K562 (cell line): Measurements from ENCODE around the gene SLC29A2. TPM values are rescaled to one million over a fixed set of nuclear protein-coding genes. Genes with fewer than 3 reads are reported as not detected.

Experiments used
- ATAC-seq: fragments of 200-7000 bp; cut with Tn5 transposase; 3 replicates; pipeline ENCODE4 v1.9.1; 2020; ENCODE audit warnings: moderate library complexity
- BruUV-seq: library from RNA; stranded (reverse); fragments of 400-500 nt; replicated peaks from 2 replicates; lab custom pipeline; 2021; lab: Mats Ljungman, UMichigan
- CTCF ChIA-PET: fragments of 300-600 bp; formaldehyde crosslinking; extraction: SDS; loops from one replicate; lab custom pipeline; 2021; ENCODE audit warnings: low intra/inter-chr PET ratio; lab: Yijun Ruan, JAX
- POLR2A ChIA-PET: fragments of 300-600, 350-650 bp; sonication (Branson Sonifier 250); formaldehyde crosslinking; extraction: SDS; loops from one replicate; lab custom pipeline; 2021; ENCODE audit warnings: antibody characterized with exemption, inconsistent platforms; lab: Yijun Ruan, JAX
- DNase-seq, 4 experiments: peaks; one replicate each; pipeline versions ENCODE4 v3.0.0 to v3.0.0-alpha.2; 2011 to 2018; ENCODE audit warnings: low spot score in 3 of 4, mixed read lengths in 3 of 4; ENCODE audit errors: extremely low read depth in 1 of 4
- FAIRE-seq: peaks from 2 replicates; lab custom pipeline; 2011; peaks lifted over from hg19 to GRCh38; lab: Jason Lieb, UNC
- H2AFZ ChIP-seq: 2 replicates; pipeline ENCODE4 v1.6.0; 2011; ENCODE audit warnings: low read depth, low read length, control low read depth, inconsistent platforms
- H3K27ac ChIP-seq: fragments of 200-600 bp; 3 replicates; pipeline ENCODE4 v1.8.0; 2011; ENCODE audit warnings: low read depth, mild to moderate bottlenecking, control low read depth, inconsistent platforms, low read length, moderate library complexity, mixed read lengths; ENCODE audit errors: extremely low read depth
- H3K27me3 ChIP-seq, 2 experiments: fragments of 300-600 bp in 1 of 2; 2 replicates in 1 of 2; 3 replicates in 1 of 2; pipeline versions ENCODE4 v1.6.0 to v1.8.0; 2011; ENCODE audit warnings: inconsistent platforms in 2 of 2, low read length in 2 of 2, mild to moderate bottlenecking in 1 of 2, mixed read lengths in 1 of 2, moderate library complexity in 1 of 2; ENCODE audit not compliant: control insufficient read depth in 2 of 2, insufficient read depth in 2 of 2
- H3K36me3 ChIP-seq: fragments of 300-600 bp; 3 replicates; pipeline ENCODE4 v1.8.0; 2011; ENCODE audit warnings: mild to moderate bottlenecking, low read length, inconsistent platforms; ENCODE audit not compliant: control insufficient read depth, insufficient read depth
- H3K4me1 ChIP-seq, 2 experiments: fragments of 200-600 bp in 1 of 2; replicated peaks in 1 of 2; 2 replicates in 1 of 2; 3 replicates in 1 of 2; pipeline versions ENCODE4 v1.5.1 to v1.8.0; 2011; ENCODE audit warnings: inconsistent platforms in 2 of 2, low read length in 2 of 2, mild to moderate bottlenecking in 1 of 2, mixed read lengths in 1 of 2, moderate library complexity in 1 of 2; ENCODE audit not compliant: control insufficient read depth in 2 of 2, insufficient read depth in 2 of 2
- H3K4me2 ChIP-seq: 2 replicates; pipeline ENCODE4 v1.6.1; 2011; ENCODE audit warnings: low read length, control low read depth, inconsistent platforms, mixed read lengths; ENCODE audit not compliant: insufficient read depth
- H3K4me3 ChIP-seq: fragments of 200-600 bp; sonication (generic), shearing (Covaris generic); 2 replicates; pipeline ENCODE4 v1.5.1; 2016; ENCODE audit warnings: control low read depth, inconsistent platforms
- H3K79me2 ChIP-seq: fragments of 200-600 bp; 3 replicates; pipeline ENCODE4 v1.8.0; 2011; ENCODE audit warnings: low read length, inconsistent platforms; ENCODE audit not compliant: control insufficient read depth, insufficient read depth
- H3K9ac ChIP-seq, 2 experiments: 2 replicates each; pipeline versions ENCODE4 v1.6.0 to v1.6.1; 2011; ENCODE audit warnings: low read depth in 2 of 2, low read length in 2 of 2, control low read depth in 1 of 2, inconsistent platforms in 1 of 2, mild to moderate bottlenecking in 1 of 2, mixed read lengths in 1 of 2; ENCODE audit not compliant: insufficient read depth in 1 of 2
- H3K9me1 ChIP-seq: one replicate; pipeline ENCODE4 v1.6.0; 2011; ENCODE audit warnings: inconsistent platforms, mild to moderate bottlenecking, low read length, moderate library complexity; ENCODE audit not compliant: control insufficient read depth, insufficient read depth
- H3K9me3 ChIP-seq: replicated peaks from 2 replicates; pipeline ENCODE4 v1.5.1; 2011; ENCODE audit warnings: low read depth, low read length, inconsistent platforms; ENCODE audit not compliant: control insufficient read depth, insufficient read depth
- H4K20me1 ChIP-seq: replicated peaks from 2 replicates; pipeline ENCODE4 v1.6.1; 2011; ENCODE audit warnings: low read length, inconsistent platforms, mixed read lengths; ENCODE audit not compliant: control insufficient read depth, insufficient read depth
- RBFOX2 ChIP-seq: fragments of 200-400 bp; formaldehyde crosslinking; IDR thresholded peaks from 2 replicates; pipeline ENCODE4 v1.6.1; 2017; ENCODE audit warnings: low read depth, mild to moderate bottlenecking, low read length, moderate library complexity
- SNIP1 ChIP-seq: fragments of 450-650 bp; IDR thresholded peaks from 2 replicates; pipeline ENCODE4 v1.7.1; 2017; ENCODE audit warnings: low read depth, mild to moderate bottlenecking
- WGBS: fragments of 100-300 bp; shearing (Covaris generic); methylation state at CpG from one replicate; pipeline ENCODE4 v1.1.6; 2016; ENCODE audit warnings: low coverage, mixed read lengths; ENCODE audit not compliant: insufficient coverage; ENCODE audit errors: missing lambda C conversion rate; 5-methylcytosine and 5-hydroxymethylcytosine counted together
- in situ Hi-C: fragments of 300-500 bp; cut with MboI; formaldehyde crosslinking; loops from 4 replicates; pipeline ENCODE4 v1.15.0; 2018; ENCODE audit warnings: inconsistent platforms, mixed read lengths
- intact Hi-C: fragments of 100-400 bp; cut with micrococcal nuclease; formaldehyde crosslinking; loops from 2 replicates; pipeline ENCODE4 v1.14.2; 2022
- polyA plus RNA-seq, 8 experiments: library from polyadenylated mRNA; depleted of rRNA in 4 of 8; stranded (reverse) in 5 of 8; unstranded in 3 of 8; fragments of >200 nt; fragmentation: Nextera tagmentation in 2 of 8; fragmentation: Illumina TruSeq in 1 of 8; extraction: Ambion mirVana in 2 of 8; extraction: Trizol in 1 of 8; gene quantifications; 2 replicates each; pipeline versions ENCODE4 v1.2.1 to v1.2.3, GENCODE V29; 2011 to 2014; ENCODE audit warnings: inconsistent platforms in 1 of 8, missing spikeins in 1 of 8
- total RNA-seq, 7 experiments: library from RNA; depleted of rRNA in 6 of 7; stranded (reverse); fragments of >200 nt in 6 of 7; fragmentation: Illumina TruSeq in 2 of 7; extraction: Trizol in 2 of 7; gene quantifications; 2 replicates each; pipeline versions ENCODE4 v1.2.1 to v1.2.3, GENCODE V29; 2011 to 2021; ENCODE audit warnings: low replicate concordance in 1 of 7

The SLC29A2 gene
- total and polyA plus RNA-seq, 9 of the 15 experiments (the other 6 are each of a cell fraction or from before 2014, with no cell fraction given), result 2.4 to 48.6 (median 14.2) TPM

DNA sequence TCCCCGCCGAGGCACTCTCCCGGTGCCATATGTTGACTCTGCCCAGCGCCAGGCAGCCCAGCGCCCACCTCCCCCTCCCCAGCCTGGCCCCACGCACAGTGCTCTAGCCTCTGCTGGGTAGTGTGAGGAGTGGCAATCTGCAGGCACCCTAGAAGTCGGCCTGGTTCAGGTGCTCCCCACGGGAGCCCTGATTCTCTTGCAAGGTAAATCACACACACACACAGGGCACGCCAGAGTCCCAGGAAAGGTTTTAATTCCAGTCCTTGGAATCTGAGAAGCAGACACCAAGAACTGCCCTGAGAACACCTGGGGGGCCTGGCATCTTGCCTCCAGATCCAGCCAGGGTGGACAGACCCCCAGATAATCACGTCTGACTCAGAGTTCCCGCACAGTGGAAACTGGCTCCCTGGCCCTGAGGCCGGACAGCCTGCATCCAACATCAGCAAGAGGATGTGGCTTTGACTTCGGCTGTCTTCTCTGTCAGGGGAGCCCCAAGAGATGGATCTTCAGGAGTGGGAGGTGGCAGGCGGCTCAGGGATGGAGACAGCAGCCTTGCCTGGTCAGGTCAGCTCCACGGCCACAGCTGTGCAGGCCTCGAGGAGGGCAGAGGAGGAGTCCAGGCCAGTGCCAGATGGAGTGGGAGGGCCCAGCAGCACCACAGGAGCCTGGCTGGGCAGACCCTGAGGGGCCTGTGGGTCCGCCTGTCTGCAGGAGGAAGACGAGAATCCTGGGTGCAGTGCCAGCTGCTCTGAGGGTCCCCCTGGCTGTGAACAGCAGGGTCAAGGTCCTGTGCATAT lies 34.3 kb downstream of the SLC29A2 start:
- Histone ChIP-seq H2AFZ (no peak overlapping the region), H3K4me3 (no peak overlapping the region), H3K9me1 (no peaks in the 10 kb centered on the region), H3K4me1 (peaks cover 7 to 51% of the 10 kb centered on the region in 2 experiments; a peak in 4 of 5 replicates), H4K20me1 (peaks cover 3% of the 10 kb centered on the region; the same call in 1 of the 2 replicates), H3K9ac (peak overlapping the region in 1 of 2 experiments; percentile 78; a peak in 1 of 4 replicates), H3K79me2 (no peaks in the 10 kb centered on the region), H3K27ac (no peak overlapping the region), H3K9me3 (no peaks in the 10 kb centered on the region), H3K27me3 (no peaks in the 10 kb centered on the region), H3K36me3 (peaks cover 51% of the 10 kb centered on the region; the same call in 2 of the 3 replicates), H3K4me2 (no peak overlapping the region)
- CTCF ChIA-PET, result interaction anchor here (0.5 to 1.7 kb wide), 3 partner anchors 26 to 1216 kb away, joined by 3 to 8 read pairs (median 8); no protein-coding TSS in a partner anchor
- DNase-seq (peak in 1 of 4 experiments; percentile 8), ATAC-seq (no peak), FAIRE-seq (no peak)
- intact Hi-C loops (no loop called here), in situ Hi-C loops (no loop called here)
- TF ChIP-seq SNIP1 (no peak), RBFOX2 (peak; percentile 1; the same call in 1 of the 2 replicates)
- 77% methylated on average over 11 of the region's 18 CpGs for WGBS
- no TSS peak for BruUV-seq
- POLR2A ChIA-PET, result interaction anchor here (0.6 to 1.7 kb wide), 3 partner anchors 11 to 56 kb away, joined by 3 to 5 read pairs (median 4); partner anchors contain the start of genes B4GAT1 and YIF1A
